GM19043 (cell line): ENCODE results near the gene CDH12.
"Not testable (repeated sequence)": the region's sequence is repeated elsewhere in the genome, so short reads cannot be mapped to it uniquely, and the experiment has no call there.

ENCODE experiments used
- ATAC-seq: cut with Tn5 transposase; IDR thresholded peaks from one replicate; pipeline ENCODE4 v1.9.1; 2021; ENCODE audit warnings: low read depth; ENCODE audit not compliant: unreplicated experiment

The CDH12 gene

GRCh38 chr5:22058620-22059019 lies 794.5 kb downstream of the CDH12 start:
- ATAC-seq: no peak

GRCh38 chr5:22057012-22057411 lies 796.1 kb downstream of the CDH12 start:
- no peak for ATAC-seq

- no peak for ATAC-seq
Observed at GRCh38 chr5:22056601-22057000, 796.5 kb downstream of the CDH12 start.

- no peak for ATAC-seq
Observed at GRCh38 chr5:22053195-22053594, 799.9 kb downstream of the CDH12 start.

- no peak for ATAC-seq
Observed at GRCh38 chr5:22051881-22052280, 801.3 kb downstream of the CDH12 start.

- ATAC-seq: no peak
Observed at GRCh38 chr5:22050931-22051330, 802.2 kb downstream of the CDH12 start.

- ATAC-seq: no peak
Observed at GRCh38 chr5:22044229-22044628, 808.9 kb downstream of the CDH12 start.

- ATAC-seq: no peak
Observed at GRCh38 chr5:22036061-22036460, 817.1 kb downstream of the CDH12 start.

GRCh38 chr5:22033066-22033465 lies 820.1 kb downstream of the CDH12 start:
- no peak for ATAC-seq

GRCh38 chr5:22023784-22024183 lies 829.4 kb downstream of the CDH12 start:
- ATAC-seq: no peak

- ATAC-seq: not testable (repeated sequence)
Observed at GRCh38 chr5:22012893-22013292, 840.3 kb downstream of the CDH12 start.

- not testable (repeated sequence) for ATAC-seq
Observed at GRCh38 chr5:22010808-22011207, 842.3 kb downstream of the CDH12 start.

GRCh38 chr5:22001097-22001496 lies 852.0 kb downstream of the CDH12 start:
- not testable (repeated sequence) for ATAC-seq

GRCh38 chr5:21985799-21986198 lies 867.3 kb downstream of the CDH12 start:
- not testable (repeated sequence) for ATAC-seq

- not testable (repeated sequence) for ATAC-seq
Observed at GRCh38 chr5:21951571-21951970, 901.6 kb downstream of the CDH12 start.

GRCh38 chr5:21931116-21931515 lies 922.0 kb downstream of the CDH12 start:
- ATAC-seq: no peak

- ATAC-seq: peak; percentile 96
Observed at GRCh38 chr5:21919414-21920022, 933.6 kb downstream of the CDH12 start.

GRCh38 chr5:21918451-21918850 lies 934.7 kb downstream of the CDH12 start:
- no peak for ATAC-seq

GRCh38 chr5:21910731-21911130 lies 942.4 kb downstream of the CDH12 start:
- no peak for ATAC-seq

- ATAC-seq: no peak
Observed at GRCh38 chr5:21895766-21896350, 957.3 kb downstream of the CDH12 start.

- ATAC-seq: no peak
Observed at GRCh38 chr5:21893161-21893560, 960.0 kb downstream of the CDH12 start.

- ATAC-seq: no peak
Observed at GRCh38 chr5:21889581-21889980, 963.6 kb downstream of the CDH12 start.
